GM19193 (cell line): ENCODE measurements around the gene HYCC2.

ENCODE experiments used
- POLR2A ChIP-seq: IDR thresholded peaks from 4 replicates; pipeline ENCODE4 v1.6.1; 2011; ENCODE audit not compliant: insufficient read depth, insufficient read length; ENCODE audit errors: extremely low read depth

Gene HYCC2

GRCh38 chr2:201021914-201022313, 49.6 kb downstream of the HYCC2 start:
- TF ChIP-seq POLR2A, result no peak
